ENCODE results near the gene BICD2.
A peak's percentile ranks its signal among the peaks of the same experiment; 100 is the strongest.

BICD2 gene

DNA sequence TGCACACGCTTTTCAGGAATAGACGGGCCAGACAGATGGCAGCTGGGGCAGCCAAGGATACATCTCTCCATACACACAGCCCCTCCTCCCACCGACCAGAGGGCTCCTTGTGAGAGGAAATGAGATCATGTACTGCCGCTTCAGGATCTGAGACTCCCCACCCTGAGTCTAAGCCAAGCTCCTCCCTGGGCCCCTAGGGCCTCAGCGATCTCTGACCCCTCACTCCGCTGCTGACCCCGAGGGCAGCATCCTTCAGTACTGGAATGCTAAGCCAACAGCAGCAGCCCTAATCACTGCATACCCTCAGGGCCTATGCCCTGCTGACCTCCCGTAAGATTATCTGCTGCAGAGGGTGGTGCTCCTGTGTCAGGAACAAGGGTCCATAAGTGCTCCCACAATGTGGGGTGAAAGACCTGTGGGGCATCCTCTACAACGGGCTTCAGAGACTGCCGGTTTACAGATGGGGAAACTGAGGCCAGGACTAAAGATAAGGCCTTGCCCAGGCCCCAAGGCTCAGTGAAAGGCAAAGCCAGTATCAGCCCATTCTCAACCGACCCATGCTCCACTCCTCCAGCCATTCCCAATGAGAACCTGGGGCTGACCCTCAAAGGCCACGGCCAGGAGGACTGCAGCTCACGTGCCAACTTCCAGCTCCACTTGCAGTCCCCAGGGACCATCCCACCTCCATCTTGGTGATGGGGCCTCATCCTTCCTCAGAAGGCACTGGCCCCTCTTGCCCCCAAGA, 37.5 kb downstream of the BICD2 start:
- no peak for DNase-seq

DNA sequence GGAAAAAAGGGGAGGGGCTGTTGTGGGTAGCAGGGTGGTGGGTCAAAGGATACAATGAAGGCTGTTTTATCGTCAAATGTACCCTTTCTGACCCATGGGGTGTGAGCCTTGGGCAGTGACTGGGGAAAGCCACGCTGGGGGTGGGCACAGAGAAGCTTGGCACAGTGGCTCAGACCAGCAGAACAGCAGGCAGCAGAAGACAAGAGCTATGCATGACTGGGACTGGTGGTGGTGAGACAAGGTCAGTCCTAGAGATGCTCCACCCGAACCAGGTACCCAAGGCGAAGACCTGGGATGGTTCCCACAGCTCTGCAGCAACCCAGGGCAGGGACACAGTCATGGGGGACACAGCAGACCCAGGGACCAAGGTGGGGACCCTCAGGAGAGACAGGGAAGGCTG, 38.3 kb downstream of the BICD2 start:
- DNase-seq, result no peak

DNA sequence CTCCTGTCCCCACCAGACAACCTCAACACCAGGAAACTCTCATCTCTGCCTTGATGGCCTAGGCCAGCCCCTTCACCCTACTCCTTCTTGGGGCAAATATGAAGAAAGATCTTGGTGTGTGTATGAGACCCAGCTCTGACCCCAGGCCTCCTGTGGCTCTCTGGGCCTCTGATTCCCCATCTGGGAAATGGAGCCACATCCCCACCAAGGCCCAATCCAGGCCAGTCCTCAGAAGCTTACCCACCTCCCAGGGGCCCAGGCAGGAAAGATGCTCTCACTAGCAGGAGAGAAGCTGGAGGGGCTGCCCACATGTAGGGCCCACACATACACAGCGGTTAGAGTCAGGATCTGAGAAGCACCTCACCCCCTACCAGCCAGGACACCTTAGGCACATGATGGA, 38.9 kb downstream of the BICD2 start:
- DNase-seq, result no peak

DNA sequence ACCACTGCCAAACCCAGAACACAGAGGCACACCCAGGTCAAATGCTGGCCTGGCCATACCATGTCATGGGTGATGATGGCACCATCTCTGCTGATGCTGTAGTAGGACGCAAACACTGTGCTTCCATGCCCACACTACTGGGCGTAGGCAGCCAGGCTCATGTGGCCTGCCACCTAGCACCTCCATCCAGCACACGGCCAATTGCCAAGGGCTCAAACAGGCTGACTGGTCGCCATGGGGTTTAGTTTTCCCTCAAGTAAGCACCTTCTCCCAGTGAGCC, 39.4 kb downstream of the BICD2 start:
- DNase-seq, result no peak

DNA sequence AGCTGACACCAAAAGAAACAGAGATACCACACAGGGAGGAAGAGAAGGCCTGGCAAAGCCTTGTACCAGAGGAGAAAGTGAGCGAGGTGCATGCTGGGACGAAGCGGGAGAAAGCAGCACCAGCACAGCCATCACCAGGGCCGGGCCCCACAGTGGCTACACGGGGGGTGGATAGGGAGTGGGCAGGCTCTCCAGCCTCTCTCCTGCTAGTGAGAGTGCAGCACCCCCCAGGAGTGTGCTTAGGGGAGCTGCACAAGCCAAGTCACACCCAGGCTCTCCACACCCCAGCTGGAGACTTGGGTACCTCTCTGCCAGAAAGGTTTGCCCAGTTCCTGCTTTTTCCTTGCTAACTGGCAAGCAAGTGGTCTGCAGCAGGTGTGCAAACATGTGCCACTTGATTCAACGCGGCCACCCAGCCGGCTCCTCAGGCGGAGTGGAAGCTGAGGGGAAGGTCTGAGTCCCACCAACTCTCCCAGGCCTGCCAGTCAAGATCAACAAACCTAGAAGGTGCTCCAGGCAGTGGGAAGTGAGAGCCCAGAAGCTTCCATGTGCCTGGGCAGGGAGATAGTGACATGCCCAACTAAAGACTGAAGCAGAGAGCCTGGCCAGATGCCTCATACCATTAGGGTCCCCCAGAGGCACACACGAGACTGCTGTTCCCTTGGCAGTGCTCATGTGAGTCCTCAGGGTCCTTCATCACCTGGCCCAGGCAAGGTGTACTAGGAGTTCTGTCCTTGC, 39.9 kb downstream of the BICD2 start:
- no peak for DNase-seq

DNA sequence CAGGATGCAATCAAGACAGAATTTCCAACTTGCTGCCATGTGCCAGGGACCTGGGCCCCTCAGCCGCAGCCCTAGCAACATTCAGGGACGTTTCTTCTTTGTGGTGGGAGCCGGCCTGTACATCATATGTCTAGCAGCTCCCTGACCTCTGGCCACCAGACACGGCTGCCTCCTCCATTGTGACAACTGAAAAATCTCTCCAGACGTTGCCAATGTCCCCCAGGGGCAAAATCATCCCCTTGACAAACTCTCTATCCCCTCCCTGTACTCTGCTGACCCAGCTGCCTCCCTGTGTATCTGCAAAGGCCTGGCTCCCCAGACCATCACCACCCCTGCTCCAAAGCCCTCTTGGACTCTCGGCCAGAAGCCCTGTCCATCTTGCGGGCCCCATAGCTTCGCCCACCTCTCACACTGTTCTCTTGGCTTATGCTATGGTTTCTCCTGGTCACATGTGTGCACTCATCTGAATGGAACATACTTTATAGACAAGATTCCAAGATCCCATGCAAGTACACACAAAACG, 40.8 kb downstream of the BICD2 start:
- DNase-seq, result no peak

DNA sequence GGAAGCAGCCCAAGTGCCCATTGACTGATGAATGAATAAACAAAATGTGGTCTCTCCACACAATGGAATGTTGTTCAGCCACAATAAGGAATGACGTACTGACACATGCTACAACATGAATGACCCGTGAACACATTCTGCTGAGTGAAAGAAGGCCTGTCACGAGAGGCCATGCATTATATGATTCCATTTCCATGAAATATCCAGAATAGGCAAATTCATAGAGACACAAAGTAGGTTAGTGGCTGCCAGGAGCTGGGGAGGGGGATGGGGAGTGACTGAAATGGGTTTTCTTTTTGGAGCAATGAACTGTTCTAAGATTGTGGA, 41.4 kb downstream of the BICD2 start:
- no peak for DNase-seq

DNA sequence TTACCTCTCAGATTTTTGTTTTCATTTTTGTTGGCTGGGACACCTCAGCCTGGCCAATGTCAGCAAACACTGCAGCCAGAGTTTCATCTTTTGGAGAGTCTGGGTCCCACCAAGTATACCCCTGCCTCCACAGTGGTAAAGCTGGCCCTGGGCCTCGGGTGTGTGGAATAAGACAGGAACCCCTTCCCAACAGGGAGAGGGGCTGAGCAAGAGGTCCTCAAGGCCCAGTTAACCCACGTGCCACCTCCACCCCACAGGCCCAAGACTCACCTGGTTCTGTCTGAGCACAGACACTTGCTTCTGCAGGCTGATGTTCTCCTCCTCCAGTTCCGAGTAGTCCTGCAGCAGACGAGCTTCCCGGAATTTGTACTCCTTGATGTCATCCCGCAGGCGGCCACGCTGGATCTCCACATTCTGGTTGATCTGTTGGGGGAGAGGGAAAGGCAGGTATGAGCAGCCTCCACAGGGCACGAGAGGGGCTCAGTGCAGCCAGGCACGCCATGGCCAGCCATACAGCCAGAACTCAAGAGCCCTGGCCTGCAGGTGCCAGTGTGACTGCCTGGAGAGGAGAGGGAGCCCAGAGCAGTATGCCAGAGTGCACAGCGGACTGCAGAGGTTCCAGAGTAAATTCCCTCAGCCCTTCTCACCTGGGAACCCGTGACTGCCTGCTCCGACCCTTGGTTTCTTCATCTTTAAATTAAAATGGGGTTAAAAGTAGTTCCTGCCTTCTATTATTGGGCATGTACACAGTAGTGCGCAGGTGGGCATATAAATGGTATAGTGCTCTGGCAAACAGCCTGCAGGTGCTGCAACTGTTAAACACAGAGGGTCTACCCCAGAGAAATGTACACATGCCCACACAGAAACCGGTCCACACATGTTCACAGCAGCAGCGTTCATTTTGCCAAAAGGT, 42.0 kb downstream of the BICD2 start:
- DNase-seq, result no peak

DNA sequence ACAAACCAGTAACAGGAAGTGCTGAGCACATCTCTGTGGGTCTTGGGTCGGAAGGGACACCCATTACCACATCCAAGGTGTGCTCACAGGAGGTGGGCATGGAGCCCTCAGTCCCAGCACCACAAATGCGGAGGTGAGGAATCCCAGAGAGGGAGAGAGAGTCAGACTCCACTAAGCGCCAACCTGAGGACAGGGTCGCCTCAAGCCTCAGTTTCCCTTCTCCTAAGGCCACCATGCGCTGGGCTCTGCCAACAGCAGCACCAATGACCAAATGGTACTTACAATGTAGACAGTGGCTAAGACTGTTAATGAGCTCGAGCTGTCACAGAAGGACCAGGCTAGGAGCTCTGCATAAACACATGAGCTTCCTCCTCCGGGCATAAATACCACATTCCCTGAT, 43.1 kb downstream of the BICD2 start:
- DNase-seq, result no peak

DNA sequence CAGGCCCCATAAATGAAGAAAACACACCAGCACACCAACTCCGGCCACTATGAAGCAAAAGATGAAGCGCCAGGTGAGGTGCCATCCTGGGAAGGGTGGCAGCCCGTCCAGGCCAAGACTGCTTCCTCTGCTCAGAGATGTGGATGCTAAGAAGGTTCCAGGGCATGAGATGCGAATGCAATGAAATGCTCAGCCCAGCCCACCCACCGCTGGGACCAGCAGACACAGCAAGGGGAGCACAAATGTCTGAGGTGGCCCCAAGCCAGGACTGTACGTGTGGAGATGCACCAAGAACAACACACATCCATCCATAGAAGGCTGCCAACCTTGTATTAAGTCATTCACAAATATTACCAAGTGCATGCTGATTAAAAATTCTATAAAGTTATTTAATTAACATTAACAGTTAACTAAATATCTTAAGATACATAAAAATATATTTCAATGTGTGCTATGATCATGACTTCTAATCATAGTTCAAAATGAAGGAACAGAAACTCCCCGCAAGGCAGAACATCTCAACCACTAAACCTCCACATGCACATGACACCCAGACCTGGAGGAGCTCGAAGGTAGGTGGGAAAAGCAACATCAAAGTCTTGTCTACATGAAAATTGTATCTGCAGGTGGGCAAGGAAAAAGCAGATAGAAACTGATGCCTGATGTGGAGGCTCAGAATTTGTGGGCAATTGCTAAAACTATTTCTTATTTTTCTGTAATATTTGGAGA, 43.7 kb downstream of the BICD2 start:
- no peak for DNase-seq

DNA sequence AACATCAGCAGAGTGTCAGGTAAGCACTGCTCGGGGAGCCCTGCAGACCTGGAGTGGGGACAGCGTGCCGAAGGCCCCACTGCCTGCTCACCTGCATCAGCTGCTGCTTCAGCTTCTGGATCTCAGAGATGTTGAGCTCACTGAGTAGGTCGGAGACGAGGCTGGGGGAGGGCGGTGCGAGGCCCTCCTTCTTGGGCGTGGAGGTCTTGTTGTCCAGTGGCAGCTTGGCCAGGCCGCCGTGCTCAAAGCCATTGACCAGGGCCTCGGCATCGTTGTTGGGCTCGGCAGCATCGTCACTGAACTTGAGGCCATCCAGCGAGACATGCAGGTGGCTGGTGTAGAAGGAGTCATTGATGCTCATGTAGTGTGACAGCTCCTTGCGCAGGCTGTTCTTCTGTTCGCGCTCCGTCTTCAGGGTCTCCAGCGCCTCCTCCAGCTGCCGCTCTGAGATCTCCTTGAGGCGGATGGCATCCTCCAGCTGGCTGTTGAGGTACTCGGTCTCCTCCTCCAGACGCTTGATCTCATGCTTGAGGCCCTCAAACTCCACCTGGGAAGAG, 44.3 kb downstream of the BICD2 start:
- no peak for DNase-seq

DNA sequence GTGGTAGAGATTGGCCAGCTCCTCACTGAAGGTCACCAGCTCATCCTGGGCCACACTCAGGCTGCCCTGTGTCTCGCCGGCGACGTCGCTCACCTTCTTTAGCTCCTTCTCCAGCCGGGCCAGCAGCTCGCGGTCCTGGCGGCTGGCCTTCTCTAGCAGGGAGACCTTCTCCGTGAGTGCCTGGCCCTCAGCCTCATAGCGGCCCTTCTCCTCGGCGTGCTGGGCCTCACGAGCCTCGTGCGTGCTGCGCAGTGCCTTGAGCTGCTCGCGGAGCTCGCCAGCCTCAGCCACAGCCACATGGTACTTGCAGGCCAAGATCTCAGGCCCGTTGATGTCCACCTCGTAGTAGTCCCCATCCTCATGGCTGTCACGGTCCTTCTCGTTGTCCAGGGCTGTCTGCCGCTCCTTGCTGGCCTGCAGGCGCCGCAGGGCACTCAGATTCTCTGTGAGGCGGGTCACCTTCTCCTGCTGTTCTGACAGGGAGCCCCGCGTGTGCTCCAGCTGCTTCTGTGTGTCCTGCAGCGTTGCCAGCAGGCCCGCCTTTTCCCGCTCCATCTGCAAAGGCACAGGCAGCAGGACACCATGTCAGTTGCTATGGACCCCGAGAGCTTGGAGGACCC, 45.5 kb downstream of the BICD2 start:
- no peak for DNase-seq

DNA sequence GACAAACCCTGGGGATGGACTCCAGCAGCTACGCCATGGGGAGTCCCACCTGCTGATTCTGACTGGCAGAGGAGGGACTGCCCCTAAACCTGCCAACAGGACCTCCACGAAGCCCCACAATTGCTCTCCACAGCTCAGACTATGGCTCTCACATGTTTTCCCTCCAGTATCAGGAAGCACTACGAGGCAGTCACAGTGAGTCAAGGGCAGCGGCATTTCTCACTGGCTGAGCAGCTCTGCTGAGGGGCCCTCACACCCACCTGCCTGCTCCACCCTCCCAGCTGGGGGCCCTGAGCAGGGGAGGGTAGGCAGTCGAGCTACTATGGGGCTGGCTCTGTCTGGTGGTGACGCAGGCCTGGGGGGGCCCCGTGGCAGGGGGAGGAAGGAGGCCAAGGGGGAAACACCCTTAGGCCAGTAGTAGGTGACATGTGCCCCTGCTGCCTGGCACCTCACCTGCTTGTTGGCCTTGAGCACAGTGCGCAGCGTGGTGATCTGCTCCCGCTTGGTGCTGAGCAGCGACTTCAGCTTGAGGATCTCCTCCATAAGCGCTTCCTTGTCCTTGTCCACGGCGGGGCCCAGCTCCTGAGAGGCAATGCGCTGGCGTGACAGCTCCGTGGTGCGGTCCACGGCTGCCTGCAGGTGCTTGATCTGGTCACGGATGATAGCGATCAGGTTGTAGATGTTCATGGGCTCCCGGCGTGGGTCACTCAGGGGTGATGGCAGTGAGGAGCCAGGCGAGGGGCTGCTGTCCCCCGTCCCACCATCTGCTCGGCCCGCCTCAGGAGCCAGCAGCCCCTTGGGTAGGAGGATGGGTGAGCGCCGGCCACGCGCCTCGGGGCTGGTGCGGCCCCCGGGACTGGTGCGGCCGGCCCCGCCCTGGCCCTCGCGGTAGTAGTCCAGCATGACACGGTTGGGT, 46.3 kb downstream of the BICD2 start:
- no peak for DNase-seq

DNA sequence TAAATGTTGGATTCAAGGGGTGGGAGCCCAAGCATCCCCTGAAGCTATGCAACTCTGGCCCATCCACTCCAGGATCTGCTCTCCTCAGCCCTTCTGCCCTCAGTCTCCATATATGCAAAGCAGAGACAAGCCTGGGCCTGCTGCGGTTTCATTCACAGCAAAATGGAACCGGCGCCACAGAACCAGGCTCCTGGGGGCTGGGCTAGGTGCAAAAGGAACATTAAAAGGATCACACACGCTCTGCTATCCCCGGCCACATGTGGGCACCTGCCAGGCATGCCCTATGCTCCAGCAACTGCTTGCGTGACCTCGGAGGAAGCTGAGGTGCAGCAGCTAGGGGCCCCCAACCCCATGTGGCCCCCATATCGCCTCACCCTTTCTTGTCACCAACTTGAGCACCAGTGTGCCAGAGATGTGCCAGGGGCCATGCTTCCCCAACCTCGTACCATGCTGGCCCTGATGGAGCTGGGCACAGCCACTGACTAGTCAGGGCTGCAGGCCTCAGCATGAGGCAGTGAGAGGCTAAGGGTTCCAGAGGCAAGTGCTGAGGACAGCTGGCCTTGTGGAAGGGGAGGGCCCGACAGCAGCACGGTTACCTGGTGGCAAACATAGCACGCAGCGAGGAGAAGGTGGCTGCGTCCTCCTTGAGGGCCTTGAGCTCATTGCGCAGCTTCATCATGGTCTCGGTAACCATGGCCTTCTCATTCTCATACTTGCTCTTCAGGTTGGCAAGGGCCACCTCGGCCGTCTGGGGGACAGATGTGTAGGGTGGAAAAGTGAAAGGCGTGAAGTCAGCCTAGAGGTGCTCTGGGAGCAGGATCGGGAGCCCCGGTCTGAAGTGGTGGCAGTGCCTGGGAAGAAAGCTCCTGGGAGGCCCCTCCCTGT, 47.2 kb downstream of the BICD2 start:
- no peak for DNase-seq

DNA sequence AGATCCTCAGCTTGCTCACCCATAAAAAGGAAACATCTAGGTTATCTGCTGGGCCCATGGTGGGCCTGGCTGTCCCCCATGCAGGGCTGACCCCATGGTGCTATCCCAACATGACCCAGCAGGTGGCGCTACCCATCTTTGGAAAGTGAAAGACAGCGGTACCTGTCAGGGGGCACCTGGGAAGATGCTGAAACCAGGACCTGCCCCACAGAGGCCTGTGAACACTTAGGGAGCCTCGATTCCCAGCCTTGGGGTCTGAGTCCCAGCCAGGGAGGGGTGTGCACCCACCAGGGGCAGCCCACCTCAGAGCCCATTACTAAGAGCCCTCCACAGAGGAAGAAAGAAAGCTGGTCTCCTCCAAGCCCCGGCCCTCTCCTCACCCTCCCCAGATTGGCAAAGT, 48.1 kb downstream of the BICD2 start:
- peak; percentile 70 for DNase-seq

DNA sequence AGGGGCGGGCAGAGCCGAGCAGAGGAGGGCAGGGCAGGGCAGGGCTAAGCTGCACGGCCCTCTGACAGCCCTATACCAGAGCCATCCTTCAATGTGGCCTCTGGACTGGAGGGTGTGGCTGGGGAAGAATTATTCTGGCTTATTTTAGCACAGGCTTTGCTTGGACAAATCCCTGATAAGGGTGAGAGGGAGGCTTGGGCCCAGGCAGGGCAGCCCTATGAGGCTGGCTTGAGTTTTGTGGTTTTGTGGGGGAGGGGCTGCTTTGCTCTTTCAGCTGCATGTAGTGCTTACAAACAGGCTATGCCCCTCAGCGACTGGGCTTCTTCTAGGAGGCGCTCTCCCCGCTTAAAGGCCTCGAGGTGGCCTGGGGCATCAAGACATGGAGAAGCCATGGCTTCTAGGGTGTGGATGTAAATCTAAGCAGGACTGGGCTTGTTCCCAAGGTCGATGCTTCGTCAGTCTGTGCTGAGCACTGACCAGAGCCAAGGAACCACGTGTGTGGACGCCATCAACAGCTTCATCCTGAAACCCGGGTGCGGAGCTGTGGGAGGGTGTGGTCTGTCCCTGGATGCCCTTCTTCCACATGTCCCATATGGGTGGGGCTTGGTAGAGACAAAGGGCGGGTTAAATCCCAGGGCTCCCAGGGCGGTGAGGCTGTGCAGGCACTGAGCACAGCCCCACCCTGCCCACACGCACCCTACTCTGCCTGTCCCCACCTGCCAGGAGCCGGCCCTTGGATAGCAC, 49.0 kb downstream of the BICD2 start:
- DNase-seq, result no peak

DNA sequence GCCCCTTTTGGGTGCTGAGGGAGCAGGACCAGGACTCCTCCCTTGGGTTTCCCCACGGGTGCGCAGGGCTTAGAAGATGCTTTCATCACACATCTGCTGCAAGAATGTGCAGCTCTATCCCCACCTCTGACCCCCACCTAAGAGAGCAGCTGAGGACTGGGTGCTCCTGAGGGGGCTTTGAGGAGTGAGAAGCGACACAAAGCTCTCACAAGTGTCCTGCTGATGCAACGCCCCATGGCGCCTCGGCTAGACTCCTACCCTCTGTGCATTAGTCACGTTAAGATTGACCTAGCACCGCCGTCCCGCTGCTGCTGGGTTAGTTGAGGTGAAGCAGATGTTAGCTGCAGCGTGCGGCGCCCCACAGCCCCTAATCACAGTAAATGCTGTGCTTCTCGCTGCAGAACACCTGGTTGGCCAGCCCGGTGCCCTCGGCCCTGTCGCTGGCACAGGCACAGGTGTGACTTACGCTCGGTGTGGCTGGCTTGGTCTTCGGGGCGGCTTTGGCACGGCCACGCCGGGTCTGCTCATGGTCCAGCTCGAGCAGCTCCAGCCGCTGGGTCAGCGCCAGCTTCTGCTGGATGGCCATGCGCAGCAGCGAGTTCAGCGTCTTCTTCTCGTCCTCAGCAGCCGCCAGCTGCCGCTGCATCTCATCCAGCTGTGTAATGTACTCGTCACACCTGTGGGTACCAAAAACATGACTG, 49.7 kb downstream of the BICD2 start:
- DNase-seq, result no peak

DNA sequence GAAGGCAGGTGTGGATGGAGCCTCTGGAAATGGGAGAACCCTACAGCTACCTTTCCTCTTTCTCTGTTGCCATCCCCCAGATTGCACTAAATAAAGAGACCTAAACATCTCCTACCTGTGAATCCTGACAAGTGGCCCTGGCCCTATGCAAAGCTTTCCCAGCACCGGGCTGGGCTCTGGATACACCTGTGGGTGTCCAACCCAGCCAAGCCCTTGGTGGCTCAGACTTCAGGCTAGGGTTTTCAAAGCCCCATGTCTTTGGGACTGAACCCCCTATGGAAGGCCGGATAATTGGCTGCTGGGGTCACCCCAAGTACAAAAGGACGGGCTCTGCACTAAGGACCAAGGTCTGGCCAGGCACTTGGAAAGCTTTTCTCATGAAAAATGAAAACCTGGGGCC, 50.6 kb downstream of the BICD2 start:
- DNase-seq, result no peak

DNA sequence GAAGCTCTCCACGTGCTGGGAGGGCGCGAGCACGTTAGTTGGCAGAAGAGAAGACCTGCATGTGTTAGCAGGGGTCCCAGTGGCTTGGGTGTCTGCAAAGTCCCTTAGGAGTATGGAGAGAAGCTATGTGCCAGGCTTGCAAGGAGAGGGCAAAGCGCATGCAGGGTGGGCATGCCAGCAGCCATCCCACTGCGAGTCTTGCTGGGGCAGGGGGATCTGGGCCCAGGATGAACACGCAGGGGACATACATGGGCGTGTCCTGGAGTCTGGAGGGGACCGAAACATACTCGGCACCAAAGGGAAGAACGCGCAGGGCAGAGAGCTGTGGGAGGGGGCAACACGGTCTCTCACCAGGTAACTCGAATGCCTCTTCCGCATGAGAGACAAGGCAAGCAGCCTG, 51.1 kb downstream of the BICD2 start:
- DNase-seq, result no peak
